NCI-H128 (cell line): ENCODE results near the gene CCL25.

Experiments used
- DNase-seq: peaks from one replicate; lab custom pipeline; 2025; ENCODE audit not compliant: unreplicated experiment; lab: John Stamatoyannopoulos, UW

Gene CCL25

DNA sequence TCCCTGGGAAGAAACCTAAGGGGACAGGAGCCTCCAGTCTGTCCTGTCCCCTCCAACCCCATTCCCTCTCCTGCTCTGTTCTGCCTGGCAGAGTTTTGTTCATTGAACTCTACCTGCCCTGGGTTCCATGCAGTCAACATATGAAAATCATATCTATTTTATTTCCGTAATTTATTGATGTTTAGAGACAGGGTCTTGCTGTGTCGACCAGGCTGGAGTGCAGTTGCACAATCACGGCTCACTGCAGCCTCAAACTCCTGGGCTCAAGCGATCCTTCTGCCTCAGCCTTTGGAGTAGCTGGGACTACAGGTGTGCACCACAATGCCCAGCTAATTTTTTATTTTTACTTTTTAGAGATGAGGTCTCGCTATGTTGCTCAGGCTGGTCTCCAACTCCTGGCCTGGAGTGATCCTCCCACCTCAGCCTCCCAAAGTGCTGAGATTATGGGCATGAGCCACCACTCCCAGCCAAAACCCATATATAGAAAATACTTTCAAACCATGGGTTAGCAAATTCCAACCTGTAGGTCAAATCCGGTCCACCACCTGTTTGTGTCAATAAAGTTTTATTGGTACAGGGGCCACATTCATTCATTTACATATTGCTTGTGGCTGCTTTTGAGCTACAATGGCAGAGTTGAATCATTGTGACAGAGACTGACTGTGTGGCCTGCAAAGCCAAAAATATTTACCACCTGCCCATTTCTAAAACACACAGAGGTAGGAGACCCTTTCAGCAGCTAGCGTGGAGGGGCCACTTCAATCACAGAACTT lies 57.5 kb downstream of the CCL25 start:
- DNase-seq, result no peak

DNA sequence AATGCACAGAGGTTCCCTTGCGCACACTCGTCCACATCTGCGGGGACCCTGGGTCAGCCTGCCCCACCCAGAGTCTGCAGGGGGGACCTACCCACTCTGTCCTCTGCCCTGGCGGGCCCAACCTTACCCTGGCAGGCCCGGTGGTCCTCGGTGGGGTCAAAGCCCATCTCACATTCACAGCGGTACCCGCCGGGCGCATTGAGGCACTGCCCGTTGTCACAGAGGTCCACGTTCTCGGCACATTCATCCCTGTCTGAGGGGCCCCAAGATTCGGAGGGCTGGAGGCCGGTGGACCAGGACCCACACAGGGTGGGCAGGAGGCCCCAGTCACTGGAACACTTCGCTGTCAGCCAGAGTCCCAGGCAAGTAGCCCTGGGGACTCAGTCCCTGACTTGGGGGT lies 58.4 kb downstream of the CCL25 start:
- no peak for DNase-seq

DNA sequence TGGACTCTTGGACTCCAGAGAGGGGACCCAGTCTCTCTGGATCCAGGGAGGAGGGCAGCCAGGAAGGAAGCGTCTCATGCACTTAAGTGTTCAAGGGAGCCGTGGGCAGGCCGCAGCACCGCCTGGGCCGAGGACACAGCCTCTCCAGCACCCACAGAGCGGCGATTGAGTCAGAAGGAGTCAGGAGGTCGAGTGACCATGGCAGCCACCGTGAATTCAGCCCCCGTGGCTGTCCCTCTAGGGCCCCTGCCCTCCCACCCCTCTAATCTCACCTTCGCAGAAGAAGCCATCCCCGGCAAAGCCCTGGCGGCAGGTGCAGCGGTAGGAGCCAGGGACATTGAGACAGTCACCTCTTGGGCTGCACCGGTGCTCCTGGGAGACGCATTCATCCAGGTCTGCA lies 58.8 kb downstream of the CCL25 start:
- DNase-seq, result no peak
